NCI-H526 (cell line): ENCODE data around the gene HOXC9.

Experiments used
- DNase-seq, 2 experiments: peaks; one replicate each; lab custom pipeline; 2025; lab: John Stamatoyannopoulos, UW

HOXC9 gene

GRCh38 chr12:53988541-53989226 lies 11.3 kb upstream of the HOXC9 start:
- DNase-seq = no peak

GRCh38 chr12:53989227-53990113 lies 10.5 kb upstream of the HOXC9 start:
- no peak for DNase-seq

- DNase-seq = peak in 1 of 2 experiments; percentile 93
Measured at GRCh38 chr12:53990311-53991076, 9.5 kb upstream of the HOXC9 start.

- DNase-seq = no peak
Measured at GRCh38 chr12:53991077-53991460, 8.9 kb upstream of the HOXC9 start.

GRCh38 chr12:53992377-53992889 lies 7.5 kb upstream of the HOXC9 start:
- DNase-seq = no peak

GRCh38 chr12:53993162-53994008 lies 6.6 kb upstream of the HOXC9 start:
- DNase-seq = no peak

GRCh38 chr12:53994009-53994263 lies 6.0 kb upstream of the HOXC9 start:
- DNase-seq = no peak

GRCh38 chr12:53994264-53995001 lies 5.5 kb upstream of the HOXC9 start:
- DNase-seq = no peak

GRCh38 chr12:53995002-53995377 lies 5.0 kb upstream of the HOXC9 start:
- DNase-seq = no peak

- DNase-seq = no peak
Measured at GRCh38 chr12:53995378-53996239, 4.4 kb upstream of the HOXC9 start.

- DNase-seq = no peak
Measured at GRCh38 chr12:53996240-53997203, 3.4 kb upstream of the HOXC9 start.

- no peak for DNase-seq
Measured at GRCh38 chr12:53997204-53998109, 2.5 kb upstream of the HOXC9 start.

GRCh38 chr12:53998110-53998899 lies 1.7 kb upstream of the HOXC9 start:
- DNase-seq = no peak

GRCh38 chr12:53998900-53999236 lies 1.1 kb upstream of the HOXC9 start:
- DNase-seq = no peak

GRCh38 chr12:53999559-54000115 lies 324 bp upstream of the HOXC9 start:
- no peak for DNase-seq

- no peak for DNase-seq
Measured at GRCh38 chr12:54001283-54002187, 1.6 kb downstream of the HOXC9 start.
